ENCODE results near the gene VSIG10L2.

DNA sequence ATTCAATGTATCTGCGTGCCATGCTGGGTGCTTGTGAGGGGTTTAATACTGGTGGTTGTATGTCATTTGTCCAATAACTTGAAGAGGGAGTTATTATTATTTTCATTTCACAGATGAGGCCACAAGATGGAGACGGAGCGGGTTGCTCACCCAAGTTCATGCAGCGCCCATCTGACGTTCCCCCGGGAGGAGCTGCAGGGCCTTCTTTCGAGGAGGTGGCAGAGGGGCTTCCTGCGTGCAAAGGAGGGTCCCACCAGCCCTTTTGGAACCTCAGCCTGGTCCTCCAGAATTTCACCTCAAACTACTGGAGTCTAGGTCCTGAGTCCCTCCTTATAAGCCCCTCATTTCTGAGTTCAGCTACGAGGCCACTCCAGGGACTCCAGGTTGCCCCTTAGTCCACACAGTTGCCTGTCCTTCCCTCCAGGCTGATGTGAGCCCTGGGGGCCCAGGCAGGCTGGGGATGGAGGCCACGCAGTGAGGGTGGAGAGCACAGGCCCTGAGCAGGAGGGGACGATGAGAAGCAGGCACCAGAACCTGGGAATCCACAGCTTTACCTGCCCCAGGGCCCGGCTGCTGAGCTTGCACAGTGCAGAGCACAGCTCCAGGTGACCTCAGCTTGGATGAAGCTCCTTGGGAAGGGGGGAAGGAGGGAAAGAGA, 2.9 kb upstream of the VSIG10L2 start:
- TF ChIP-seq, protein P1, sequence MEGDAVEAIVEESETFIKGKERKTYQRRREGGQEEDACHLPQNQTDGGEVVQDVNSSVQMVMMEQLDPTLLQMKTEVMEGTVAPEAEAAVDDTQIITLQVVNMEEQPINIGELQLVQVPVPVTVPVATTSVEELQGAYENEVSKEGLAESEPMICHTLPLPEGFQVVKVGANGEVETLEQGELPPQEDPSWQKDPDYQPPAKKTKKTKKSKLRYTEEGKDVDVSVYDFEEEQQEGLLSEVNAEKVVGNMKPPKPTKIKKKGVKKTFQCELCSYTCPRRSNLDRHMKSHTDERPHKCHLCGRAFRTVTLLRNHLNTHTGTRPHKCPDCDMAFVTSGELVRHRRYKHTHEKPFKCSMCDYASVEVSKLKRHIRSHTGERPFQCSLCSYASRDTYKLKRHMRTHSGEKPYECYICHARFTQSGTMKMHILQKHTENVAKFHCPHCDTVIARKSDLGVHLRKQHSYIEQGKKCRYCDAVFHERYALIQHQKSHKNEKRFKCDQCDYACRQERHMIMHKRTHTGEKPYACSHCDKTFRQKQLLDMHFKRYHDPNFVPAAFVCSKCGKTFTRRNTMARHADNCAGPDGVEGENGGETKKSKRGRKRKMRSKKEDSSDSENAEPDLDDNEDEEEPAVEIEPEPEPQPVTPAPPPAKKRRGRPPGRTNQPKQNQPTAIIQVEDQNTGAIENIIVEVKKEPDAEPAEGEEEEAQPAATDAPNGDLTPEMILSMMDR (IDR thresholded peaks at IDR 0.05): no peak
- TF ChIP-seq POLR2A (IDR thresholded peaks at IDR 0.05): no peak
